GM18502 (cell line): ENCODE measurements around the gene SLC2A14.
"Not testable (repeated sequence)": the region's sequence is repeated elsewhere in the genome, so short reads cannot be mapped to it uniquely, and the experiment has no call there.

ENCODE experiments used
- ATAC-seq: cut with Tn5 transposase; IDR thresholded peaks from one replicate; pipeline ENCODE4 v1.9.1; 2021; ENCODE audit warnings: mild to moderate bottlenecking; ENCODE audit not compliant: unreplicated experiment, poor library complexity

Gene SLC2A14

GRCh38 chr12:7872566-7873319, at the start of gene SLC2A14:
TSS of gene SLC2A14 (minus strand) at chr12:7872915. CDS start at chr12:7869880, 3,035 bp downstream.
- ATAC-seq = no peak

GRCh38 chr12:7921181-7921580, 48.5 kb upstream of the SLC2A14 start:
- ATAC-seq = not testable (repeated sequence)

DNA sequence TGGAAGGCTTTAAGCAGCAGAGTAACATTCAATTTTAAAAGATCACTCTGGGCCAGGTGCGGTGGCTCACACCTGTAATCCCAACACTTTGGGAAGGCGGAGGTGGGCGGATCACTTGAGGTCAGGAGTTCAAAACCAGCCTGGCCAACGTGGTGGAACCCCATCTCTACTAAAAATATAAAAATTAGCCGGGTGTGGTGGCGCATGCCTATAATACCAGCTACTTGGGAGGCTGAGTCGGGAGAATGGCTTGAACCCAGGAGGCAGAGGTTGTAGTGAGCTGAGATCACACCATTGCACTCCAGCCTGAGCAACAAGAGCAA, 45.5 kb upstream of the SLC2A14 start:
- not testable (repeated sequence) for ATAC-seq

DNA sequence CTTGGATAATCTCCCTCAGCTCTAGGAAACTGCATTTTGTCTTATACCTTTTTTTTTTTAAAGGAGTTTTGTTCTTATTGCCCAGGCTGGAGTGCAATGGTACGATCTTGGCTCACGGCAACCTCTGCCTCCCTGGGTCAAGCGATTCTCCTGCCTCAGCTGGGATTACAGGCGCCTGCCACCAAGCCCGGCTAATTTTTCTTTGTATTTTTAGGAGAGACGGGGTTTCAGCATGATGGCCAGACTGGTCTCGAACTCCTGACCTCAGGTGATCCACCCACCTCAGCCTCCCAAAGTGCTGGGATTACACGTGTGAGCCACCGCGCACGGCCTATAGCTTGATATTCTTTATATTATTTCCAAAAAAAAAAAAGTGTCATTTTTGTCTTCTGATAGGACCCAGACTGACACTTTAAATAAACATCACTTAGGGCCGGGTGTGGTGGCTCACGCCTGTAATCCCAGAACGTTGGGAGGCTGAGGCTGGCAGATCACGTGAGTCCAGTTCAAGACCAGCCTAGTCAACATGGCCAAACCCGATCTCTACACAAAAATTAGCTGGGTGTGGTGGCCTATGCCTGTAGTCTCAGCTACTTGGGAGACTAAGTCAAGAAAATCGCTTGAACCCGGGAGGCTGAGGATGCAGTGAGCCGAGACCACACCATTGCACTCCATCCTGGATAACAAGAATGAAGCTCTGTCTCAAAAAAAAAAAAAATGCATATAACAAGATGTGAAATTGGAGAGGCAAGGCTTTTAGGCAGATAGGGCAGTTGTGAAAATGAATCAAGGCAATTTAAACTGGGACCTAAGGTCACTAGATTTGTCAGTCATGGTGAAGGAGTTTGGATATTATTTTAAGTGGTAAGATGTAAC, 44.9 kb upstream of the SLC2A14 start:
- no peak for ATAC-seq

- ATAC-seq = no peak
These were observed 44.2 kb upstream of the SLC2A14 start for GRCh38 chr12:7916936-7917335.

- ATAC-seq = no peak
These were observed 43.1 kb upstream of the SLC2A14 start for GRCh38 chr12:7915661-7916403.

DNA sequence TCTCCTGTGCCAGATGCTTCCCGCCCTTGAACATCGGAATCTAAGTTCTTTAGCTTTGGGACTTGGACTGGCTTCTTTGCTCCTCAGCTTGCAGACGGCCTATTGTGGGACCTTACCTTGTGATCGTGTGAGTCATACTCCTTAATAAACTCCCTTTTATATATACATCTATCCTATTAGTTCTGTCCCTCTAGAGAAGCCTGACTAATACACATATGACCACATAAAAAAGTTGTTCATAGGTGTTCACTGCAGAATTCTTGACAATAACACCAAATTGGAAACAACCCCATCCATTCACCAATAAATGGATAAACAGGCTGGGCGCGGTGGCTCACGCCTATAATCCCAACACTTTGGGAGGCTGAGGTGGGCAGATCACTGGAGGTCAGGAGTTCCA, 37.4 kb upstream of the SLC2A14 start:
- ATAC-seq = not testable (repeated sequence)

- no peak for ATAC-seq
These were observed 34.3 kb upstream of the SLC2A14 start for GRCh38 chr12:7907009-7907408.

GRCh38 chr12:7906303-7906702, 33.6 kb upstream of the SLC2A14 start:
- ATAC-seq = not testable (repeated sequence)

- ATAC-seq = not testable (repeated sequence)
These were observed 32.9 kb upstream of the SLC2A14 start for GRCh38 chr12:7905600-7906125.

DNA sequence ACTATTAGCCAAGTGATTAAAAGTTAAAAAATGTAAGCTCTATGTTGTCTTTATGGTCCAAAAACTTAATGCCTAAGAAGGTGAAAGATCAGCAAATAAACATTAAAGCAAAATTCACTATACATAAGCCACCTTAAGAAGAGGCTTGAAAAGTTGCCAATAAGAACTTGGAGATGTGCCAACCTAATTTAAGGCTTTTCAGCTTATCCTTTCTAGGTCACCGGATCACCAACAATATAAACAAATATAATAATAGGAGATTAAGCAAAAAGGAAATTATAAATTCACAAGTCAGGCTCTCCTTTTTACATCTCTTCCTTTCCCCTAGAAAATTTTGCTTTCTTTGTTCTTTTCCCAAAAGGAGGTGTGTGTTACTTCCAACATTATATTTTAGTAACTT, 32.4 kb upstream of the SLC2A14 start:
- ATAC-seq = no peak

GRCh38 chr12:7902416-7902815, 29.7 kb upstream of the SLC2A14 start:
- ATAC-seq = not testable (repeated sequence)

- no peak for ATAC-seq
These were observed 27.0 kb upstream of the SLC2A14 start for GRCh38 chr12:7899755-7900154.

DNA sequence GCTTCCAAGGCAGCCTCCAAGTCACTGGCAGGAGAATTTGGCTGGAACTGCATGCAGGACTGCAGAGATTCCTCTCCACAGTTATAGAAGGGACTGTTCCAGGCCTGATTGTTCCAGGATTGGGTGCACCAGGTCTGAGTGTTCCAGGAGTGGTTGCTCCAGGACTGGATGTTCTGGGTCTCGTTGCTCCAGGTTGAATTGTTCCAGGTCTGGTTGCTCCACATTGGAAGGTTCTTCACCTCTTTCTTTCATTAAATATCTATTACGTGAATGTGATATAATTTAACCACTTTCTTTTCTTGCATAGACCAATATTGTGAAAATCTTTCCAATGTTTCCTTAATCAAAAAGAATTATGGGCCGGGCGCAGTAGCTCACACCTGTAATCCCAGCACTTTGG, 24.0 kb upstream of the SLC2A14 start:
- not testable (repeated sequence) for ATAC-seq

DNA sequence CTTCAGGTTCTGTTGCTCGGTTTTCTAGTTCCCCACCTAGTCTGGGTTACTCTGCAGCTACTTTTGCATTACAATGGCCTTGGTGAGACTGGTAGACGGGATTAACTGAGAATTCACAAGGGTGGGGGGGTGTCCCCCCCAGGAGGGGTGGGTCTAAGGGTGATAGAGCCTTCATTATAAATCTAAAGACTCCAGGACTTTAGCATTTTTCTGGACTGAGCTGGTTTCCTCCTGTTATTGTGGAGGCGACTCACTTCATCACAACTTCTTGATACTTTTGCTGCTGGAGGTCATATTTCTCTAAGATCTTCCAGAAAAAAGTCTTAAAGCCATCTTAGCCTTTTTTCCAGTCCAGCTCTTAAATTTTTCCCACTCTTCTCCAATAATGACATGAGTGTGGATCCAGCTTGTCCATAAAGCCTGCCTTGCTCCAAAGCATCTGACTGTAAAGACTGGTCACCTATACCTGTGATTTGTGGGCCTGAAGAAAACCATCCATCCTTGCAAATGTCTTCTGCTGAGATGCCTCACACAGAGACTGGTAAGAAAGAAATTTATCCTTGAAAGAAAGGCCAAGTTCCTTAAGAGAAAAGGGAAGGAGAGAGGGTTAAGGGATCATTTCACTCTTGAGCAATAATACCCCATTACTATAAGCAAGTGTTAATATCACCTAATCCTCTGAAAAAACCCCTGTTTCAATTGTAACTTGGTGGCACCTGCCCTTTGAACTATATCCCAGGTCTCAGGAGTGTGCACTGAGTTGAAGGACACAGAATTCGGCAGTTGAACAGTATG, 19.7 kb upstream of the SLC2A14 start:
- no peak for ATAC-seq

- no peak for ATAC-seq
These were observed 12.0 kb upstream of the SLC2A14 start for GRCh38 chr12:7884689-7885088.

GRCh38 chr12:7881736-7882120, 9.0 kb upstream of the SLC2A14 start:
- not testable (repeated sequence) for ATAC-seq

- not testable (repeated sequence) for ATAC-seq
These were observed 8.4 kb upstream of the SLC2A14 start for GRCh38 chr12:7880952-7881735.

DNA sequence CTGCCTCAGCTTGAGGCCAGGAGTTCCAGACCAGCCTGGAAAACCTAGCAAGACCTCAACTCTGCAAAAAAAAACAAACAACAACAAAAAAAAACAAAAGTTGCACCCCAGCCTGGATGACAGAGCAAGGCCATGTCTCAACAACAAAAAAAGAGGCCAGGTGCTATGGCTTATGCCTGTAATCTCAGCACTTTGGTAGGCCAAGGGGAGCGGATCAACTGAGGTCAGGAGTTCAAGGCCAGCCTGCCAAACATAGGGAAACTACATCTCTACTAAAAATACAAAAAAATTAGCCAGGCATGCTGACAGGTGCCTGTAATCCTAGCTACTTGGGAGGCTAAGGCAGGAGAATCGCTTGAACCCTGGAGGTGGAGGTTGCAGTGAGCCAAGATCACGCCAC, 6.5 kb upstream of the SLC2A14 start:
- no peak for ATAC-seq
